ENCODE measurements around the gene IRAG1.

The IRAG1 gene

GRCh38 chr11:10666556-10667520 is 26.7 kb downstream of the IRAG1 start:
- DNase-seq (ENCODE audit: low spot score), result no peak

GRCh38 chr11:10664496-10664895 is 29.1 kb downstream of the IRAG1 start:
- DNase-seq (ENCODE audit: low spot score), result no peak

DNA sequence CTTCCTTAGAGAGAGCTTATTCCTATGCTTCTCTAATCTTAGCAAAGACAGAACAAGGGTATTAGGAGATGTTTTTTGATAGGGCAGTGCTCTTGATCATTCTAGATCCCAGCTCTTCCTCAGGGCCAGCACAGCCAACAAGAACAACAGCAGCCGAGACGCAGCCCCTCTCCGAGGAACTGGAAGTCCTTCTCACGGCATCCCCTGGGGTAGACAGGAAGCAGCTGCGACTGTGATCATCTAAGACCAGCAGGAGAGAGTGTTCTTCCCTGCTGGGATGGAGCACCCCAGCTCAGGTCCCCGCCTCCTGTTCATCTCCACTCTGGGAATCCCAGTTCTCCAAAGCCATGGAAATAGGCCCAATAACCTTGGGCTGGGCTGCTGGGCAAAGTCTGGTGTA is 29.6 kb downstream of the IRAG1 start:
- no peak for DNase-seq (ENCODE audit: low spot score)

DNA sequence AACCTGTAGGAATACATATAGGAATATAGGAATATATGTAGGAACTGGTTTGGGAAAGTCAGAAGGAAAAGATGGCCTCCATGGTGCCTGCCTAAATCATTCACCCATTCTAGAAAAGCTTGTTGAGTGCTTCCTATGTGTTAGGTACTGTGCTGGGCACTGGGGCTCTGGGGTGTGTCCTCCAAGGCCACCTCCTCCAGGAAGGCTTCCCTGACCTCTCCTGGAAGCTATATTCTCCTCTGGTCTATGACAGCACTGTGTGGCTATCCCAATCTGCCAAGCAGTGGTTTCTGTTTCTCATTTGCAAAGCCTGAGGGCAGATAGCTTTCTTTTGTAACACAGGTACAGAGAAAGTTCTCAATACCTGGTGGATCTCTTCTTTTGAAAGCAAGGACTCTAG is 30.2 kb downstream of the IRAG1 start:
- no peak for DNase-seq (ENCODE audit: low spot score)

DNA sequence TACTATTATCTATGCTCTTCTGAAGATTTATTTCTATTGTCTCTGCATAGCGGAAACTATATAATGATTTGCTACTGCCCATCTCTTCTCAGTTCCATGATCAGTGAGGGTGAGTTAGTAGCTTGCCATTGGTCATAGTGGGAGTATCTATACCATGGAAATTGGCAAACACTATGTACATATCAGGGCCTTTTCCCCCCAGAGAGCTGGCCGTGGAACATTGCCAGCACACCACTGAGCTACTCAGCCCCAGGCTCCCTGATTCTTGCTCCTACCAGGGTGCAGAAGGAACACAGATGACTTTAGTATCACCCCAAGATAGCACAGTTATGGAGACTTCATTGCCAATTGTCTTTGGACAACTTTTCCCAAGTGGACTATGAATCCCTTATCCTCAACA is 33.2 kb downstream of the IRAG1 start:
- no peak for DNase-seq (ENCODE audit: low spot score)

- DNase-seq (ENCODE audit: low spot score), result no peak
Measured at GRCh38 chr11:10659339-10660216, 34.0 kb downstream of the IRAG1 start.

GRCh38 chr11:10658621-10659338 is 34.8 kb downstream of the IRAG1 start:
- no peak for DNase-seq (ENCODE audit: low spot score)

DNA sequence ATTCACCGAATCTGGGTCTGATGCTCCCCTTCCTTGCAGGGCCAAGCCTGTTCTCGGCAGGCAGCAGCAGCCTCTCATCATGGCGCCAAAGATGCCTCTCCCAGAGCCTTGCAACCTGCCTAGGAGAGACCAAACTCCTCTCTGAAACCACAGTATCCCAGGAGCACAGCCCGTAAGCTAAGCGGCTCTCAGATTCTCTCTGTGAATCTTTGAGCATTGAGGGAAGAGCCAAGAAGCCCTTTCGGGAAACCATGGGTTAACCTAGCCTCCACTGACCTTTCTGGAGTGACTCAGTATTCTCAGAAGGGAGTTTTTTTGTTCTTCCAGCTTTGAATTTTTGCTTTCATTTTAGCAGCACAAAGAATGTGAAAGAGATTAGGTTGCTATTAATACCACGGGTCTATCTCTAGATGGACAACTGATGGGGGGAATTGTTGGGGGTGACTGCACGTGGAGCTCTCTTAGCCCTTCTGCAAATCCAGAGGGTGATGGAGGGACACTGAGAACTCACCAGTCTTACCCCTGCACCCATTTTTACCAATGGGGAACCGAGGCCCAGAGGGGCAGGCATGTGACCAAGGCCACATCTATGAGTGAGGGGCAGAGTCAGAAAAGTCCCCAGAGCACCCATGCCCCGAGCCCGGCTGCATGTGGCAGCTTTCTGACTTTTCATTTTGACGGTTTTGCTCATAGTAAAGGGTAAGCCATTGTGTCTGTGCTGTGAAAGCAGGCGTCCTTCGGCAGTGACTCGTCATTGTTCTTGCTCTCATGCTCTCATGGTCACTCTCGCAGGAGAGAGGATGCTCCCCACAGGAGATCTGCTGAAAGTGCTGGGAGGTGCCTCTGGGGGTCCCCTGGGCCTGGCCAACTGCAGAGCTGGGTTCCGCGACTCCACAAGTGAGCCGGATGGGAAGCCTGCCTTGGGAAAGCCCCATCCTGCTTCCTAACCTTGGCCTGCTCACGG is 36.0 kb downstream of the IRAG1 start:
- DNase-seq (ENCODE audit: low spot score), result no peak

GRCh38 chr11:10655943-10656576 is 37.5 kb downstream of the IRAG1 start:
- no peak for DNase-seq (ENCODE audit: low spot score)

GRCh38 chr11:10655227-10655626 is 38.3 kb downstream of the IRAG1 start:
- no peak for DNase-seq (ENCODE audit: low spot score)

GRCh38 chr11:10654811-10655150 is 38.8 kb downstream of the IRAG1 start:
- DNase-seq (ENCODE audit: low spot score), result no peak

DNA sequence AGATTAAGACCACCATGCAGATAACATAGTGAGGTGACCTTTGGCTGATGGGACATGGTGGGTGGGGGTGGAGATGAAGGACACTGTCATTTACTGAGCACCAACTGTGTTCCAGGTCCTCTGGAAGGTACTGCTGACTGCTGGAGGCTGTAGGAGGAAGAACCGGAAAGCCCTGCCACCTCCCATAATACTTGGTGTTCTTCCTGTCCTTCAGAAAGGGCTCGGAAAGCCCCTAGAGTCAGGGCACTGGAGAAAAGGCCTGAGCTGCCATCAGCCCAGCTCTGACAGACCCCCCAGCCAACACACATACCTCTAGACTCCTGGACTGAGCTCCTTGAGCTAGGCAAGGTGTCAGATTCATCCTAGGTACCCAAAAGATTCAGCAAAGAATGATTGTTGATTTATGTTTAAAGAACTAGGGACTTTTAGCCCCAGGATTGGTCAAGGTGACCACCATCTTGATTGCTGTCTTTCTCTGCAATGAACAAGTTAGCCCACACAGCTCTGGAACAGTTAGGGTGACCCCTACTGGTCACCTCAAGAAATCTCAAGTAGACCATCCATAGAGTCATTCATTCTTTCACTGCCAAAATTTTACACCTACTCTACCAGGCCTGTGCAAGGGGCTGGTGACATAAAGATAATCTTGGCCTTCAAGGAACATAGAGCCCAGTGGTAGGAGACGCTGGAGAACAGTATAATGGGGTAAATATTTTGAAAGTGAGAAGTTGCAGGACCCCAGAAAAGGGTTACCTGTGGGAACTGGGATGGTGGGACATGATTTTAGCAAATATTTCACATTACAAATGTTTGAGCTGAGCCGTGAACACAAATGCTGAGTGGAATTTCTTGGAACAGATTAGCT is 39.4 kb downstream of the IRAG1 start:
- DNase-seq (ENCODE audit: low spot score), result peak; percentile 70

DNA sequence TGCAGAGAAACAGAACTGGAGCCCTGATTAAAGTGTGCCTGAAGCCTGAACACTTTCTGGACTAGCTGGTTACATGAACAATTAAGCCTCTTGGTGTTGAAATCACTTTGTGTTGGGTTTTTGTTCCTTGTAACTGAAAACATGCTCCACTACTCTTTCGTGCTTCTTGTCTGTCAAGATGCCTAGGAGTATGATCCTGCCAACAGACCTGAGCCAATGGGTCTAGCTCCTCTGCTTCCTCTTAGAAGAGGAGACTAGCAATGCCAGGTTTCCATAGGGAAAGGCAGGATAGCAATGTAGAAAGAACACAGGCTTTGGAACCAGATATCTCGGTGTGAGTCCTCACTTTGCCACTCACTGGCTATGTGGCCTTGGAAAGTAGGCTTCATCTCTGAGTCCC is 40.3 kb downstream of the IRAG1 start:
- DNase-seq (ENCODE audit: low spot score), result no peak

- no peak for DNase-seq (ENCODE audit: low spot score)
Measured at GRCh38 chr11:10651656-10652361, 41.7 kb downstream of the IRAG1 start.

DNA sequence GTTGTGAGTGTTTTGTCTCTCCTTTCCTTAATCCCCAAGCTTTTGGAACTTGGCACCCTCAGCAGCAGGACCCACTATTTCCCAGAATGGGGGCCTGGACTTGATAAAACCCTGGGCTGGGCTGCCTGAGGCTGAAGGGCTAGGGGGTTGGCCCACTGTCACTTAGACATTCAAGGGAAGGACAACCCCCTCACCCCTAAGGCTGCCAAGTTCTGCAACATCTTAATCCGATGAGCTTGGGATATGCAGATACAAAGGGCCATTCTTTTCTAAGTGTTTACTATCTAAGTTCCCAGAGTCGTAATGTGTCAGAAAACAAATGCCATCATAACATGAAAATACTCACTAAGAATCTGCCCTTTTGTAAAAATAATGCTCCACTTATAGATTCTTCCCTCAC is 42.9 kb downstream of the IRAG1 start:
- no peak for DNase-seq (ENCODE audit: low spot score)

- no peak for DNase-seq (ENCODE audit: low spot score)
Measured at GRCh38 chr11:10650166-10650565, 43.4 kb downstream of the IRAG1 start.

DNA sequence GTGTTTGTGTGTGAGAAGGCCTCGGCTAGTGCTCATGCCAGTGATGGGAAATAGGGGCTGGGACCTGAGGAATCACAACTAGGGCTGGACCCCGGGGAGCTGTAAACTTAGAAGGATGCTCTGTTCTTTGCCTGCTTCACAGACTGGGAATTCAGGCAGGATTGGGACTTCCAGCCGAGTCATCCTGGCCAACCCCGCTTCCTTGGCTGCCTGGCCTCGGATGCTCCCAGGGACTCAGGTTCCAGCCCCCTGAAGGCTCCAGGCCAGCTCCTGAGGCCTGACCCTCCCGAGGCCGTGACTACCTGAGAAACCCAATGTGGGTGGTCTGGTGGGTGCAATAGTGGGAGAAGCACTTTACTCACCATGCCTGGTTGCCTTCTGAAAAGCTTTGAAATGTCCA is 44.7 kb downstream of the IRAG1 start:
- DNase-seq (ENCODE audit: low spot score), result no peak

DNA sequence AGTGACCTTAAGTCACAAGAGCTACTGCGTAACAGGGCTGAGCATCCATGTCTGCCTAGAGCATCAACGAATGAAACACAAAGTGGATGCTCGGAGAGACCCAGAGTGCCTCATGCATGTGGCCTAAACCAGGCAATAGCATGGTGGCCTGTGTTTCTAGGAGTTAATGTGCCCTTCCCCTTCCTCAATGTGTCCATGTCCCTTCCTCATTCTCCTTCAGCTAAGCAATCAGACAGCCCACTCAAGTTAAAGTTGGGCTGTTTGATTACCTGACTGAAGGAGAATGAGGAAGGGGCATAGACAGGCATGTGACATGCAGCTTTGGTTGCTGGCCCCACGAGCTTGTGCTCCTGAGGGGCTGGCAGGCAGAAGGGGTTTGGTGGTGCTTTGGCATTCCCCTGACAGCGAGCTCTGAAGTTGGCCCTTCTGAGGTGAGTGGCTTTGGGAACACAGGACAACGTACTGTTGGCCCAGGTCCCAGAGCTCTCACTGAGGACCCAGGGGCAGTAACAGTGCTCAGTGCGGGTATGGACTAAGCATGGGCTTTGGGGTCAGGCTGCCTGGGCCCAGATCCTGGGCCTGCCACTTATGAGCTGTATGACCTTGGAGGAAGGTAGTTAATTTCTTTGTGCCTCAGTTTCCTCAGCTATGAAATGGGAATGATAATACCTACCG is 46.7 kb downstream of the IRAG1 start:
- no peak for DNase-seq (ENCODE audit: low spot score)

DNA sequence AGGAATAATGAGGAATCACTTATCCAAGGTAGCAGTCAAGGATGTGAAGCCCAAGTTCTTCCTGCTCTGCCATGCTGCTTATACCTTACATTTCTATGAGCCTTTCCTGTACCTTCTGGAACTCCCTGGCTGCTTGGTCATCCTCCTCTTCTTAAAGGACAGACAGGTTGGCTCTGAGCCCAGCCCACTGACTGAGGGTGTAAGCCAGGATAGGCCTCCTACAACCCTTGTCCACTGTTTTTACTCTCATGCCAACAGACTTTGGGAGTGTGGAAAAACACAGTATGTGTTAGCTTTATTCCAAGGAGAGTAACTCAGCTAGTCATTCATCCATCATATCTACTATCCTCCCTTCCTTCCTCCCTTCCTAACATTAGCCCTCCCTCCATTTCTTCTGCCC is 47.5 kb downstream of the IRAG1 start:
- DNase-seq (ENCODE audit: low spot score), result no peak

Data from hematopoietic multipotent progenitor cell treated with erythropoietin and hydrocortisone succinate and interleukin-3 and kit ligand, for 17 days (in vitro differentiated cells).